GM19238 (cell line): Measurements from ENCODE around the gene ZSWIM1.
A peak's percentile ranks its signal among the peaks of the same experiment; 100 is the strongest.
"Not testable (repeated sequence)": the region's sequence is repeated elsewhere in the genome, so short reads cannot be mapped to it uniquely, and the experiment has no call there.

Source experiments
- DNase-seq: peaks from one replicate; pipeline ENCODE4 v3.0.0; 2011; ENCODE audit warnings: low spot score; ENCODE audit not compliant: insufficient read length

Gene ZSWIM1

DNA sequence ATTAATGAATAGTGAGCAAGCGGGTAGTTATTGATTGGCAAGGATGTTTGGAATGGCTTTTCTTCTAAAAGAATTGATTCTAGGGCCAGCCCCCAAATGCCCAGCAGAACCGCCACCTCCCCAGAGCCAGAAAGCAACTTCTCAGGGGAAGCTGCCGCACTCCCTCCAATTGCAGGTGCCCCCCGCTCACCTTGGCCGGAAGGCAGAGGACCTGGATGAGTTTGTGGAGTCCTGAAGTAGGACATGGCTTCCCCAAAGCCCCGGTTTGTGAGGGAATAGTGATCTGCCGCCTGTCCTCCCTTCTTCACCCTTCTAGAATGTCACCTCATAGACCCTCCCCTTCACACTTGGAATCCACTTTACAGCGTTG is 6.3 kb downstream of the ZSWIM1 start, which contains the start of gene SPATA25:
Gene SPATA25 (minus strand): TSS at position 277 of the 370 bp plus-strand sequence. CDS start 32 bp downstream, at position 245.
- DNase-seq, result no peak

DNA sequence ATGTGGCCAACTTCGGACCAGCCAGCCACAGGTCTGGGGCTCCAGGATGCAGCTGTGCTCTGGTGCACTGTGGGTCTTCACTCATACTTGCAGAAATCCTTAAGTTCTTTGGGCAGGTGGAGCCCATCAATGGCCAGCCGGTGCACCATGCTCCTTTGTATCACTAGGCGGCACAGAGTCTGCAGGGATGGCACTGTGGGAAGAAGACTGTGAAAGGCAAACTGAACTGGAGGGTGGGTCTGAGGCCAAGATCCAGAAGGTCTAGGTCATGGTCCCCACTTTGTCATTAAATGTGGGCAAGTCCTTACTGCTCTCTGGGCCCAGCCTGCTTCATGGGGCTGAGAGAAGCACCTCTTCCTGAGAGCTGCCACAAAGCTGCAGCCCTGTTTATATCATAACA is 7.7 kb downstream of the ZSWIM1 start:
- no peak for DNase-seq

DNA sequence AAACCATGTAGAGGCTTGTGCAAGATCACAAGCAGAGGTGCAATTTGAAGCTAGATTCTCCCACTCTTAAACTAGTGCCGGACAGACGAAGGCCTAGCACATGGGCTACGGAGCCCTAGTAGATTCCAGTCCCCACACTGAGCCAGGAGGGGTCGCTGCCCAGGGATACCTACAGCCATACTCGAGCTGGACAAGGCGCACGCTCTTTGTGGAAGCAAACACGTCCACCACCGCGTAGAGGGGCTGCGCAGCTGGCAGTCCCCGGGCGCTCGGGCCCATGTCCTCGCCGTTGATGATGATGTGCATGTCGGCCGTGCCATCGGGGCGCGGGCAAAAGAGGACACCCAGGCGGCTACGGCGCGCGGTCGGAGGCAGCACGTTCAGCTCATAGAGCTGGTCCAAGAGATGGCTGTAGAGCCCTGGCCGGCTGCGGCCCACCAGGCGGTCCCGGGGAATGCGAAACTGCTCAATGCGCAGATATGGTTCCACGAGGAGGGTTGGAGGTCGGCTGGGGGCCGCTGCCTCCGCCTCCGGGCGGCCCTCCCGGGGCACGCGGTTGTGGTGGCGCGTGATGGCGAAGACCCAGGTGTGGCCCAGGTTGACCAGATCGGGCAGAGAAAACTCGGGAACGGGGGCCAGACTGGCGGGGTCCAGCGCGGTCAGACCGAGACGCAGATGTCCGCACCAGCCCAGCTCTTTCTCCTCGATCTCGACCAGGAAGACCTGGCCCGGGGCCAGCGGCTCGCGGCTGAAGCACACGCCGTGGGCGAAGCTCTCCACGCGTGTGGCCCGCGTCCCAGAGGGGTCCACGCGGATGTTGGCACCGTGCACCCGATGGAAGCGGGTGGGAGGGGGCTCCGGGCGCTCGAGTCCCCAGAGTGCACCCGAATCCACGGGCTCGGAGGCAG is 9.3 kb downstream of the ZSWIM1 start:
- peak; percentile 36 for DNase-seq

DNA sequence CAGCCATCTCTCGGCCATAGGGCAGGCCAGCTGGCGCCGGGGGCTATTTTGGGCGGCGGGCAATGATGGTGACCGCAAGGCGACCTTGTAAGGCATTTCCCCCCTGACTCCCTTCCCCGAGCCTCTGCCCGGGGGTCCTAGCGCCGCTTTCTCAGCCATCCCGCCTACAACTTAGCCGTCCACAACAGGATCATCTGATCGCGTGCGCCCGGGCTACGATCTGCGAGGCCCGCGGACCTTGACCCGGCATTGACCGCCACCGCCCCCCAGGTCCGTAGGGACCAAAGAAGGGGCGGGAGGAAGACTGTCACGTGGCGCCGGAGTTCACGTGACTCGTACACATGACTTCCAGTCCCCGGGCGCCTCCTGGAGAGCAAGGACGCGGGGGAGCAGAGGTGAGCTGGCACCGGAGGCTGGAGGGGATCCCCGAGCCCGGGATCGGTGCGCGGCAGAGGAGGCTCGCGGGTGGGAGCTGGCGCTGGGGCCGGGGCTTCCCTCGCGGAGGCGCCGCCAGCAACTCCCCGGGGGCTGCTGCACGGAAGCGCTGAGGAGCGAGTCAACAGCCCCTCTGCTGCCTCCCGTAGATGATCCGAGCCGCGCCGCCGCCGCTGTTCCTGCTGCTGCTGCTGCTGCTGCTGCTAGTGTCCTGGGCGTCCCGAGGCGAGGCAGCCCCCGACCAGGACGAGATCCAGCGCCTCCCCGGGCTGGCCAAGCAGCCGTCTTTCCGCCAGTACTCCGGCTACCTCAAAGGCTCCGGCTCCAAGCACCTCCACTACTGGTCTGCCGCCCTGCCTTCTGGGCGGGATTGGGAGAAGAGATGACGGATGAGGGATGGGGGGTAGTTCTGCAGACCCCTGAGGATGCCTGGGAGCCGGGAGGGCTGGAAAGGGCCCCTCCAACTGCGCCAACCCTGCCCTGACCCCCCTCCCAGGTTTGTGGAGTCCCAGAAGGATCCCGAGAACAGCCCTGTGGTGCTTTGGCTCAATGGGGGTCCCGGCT is 10.3 kb downstream of the ZSWIM1 start, which contains the start of the genes CTSA and NEURL2:
Gene CTSA (plus strand): TSS at position 351 of the 999 bp plus-strand sequence. CDS start 234 bp downstream, at position 585.
Gene NEURL2 (minus strand): TSS at position 224 of the 999 bp plus-strand sequence. CDS start 217 bp downstream, at position 7.
- peak; percentile 98 for DNase-seq

DNA sequence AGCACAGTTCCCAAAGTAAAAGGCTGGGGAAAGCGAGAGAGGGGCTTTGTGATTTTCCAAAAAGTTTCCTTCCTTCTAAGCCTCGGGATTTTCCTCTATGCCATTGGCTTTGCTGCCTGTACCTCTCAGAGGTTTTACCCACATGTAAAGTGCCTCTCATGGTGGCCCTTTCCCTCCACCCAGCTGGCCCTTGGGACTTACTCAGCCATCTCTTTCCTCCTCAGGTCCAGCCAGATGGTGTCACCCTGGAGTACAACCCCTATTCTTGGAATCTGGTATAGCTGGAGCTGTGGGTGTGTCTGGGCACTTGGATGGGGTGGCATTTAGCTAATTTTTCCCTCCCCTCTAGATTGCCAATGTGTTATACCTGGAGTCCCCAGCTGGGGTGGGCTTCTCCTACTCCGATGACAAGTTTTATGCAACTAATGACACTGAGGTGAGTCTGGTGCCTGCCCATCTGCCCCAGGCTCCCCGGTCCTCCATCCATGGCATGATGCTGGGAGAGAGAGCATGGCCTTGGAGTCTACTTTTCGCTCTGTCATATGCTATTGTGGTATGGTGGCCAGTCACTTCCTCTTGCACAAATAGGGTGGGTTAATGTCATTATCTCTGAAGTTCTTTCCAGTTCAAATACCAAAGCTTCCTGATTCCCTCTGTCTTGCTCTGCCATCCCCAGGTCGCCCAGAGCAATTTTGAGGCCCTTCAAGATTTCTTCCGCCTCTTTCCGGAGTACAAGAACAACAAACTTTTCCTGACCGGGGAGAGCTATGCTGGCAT is 11.2 kb downstream of the ZSWIM1 start:
- no peak for DNase-seq

DNA sequence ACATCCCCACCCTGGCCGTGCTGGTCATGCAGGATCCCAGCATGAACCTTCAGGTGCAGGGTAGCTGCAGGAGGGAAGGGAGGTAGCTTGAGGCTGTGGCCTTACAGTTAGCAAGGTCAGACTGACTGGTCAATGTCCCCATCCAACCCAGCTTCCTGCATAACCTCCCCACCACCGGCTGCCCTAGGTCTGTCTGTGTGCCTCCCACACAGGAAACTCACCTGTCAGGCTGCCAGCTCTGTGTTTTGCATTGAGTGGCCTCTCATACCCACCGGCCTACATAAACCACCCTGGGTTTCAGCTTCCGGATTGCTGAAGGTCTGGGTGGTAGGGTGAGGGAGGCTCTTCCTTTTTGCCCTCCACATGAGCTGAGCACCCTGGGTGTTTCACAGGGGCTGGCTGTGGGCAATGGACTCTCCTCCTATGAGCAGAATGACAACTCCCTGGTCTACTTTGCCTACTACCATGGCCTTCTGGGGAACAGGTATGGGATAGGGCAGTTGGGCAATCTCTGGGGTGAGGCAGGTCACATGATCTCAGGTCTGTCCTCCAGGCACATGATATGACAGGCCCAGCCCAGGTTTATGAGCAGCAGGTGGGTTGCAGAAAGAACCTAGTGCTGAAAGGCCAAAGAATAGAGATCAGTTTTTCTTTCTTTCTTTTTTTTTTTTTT is 11.9 kb downstream of the ZSWIM1 start:
- DNase-seq, result no peak

DNA sequence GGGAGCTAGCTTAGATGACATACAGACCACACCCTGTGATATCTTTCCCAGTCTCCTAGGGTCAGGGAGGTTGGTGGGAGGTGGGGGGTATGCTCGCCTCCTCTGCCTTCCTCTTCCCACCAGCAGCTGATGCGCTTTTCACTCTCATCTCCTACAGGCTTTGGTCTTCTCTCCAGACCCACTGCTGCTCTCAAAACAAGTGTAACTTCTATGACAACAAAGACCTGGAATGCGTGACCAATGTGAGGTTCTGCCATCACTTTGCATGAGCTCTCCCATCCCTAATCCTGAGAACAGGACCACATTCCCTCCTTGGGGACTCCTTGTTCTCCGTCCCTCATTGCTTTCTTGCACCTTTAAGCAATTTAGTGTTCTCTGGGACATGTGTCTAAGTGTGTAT is 12.8 kb downstream of the ZSWIM1 start:
- no peak for DNase-seq

DNA sequence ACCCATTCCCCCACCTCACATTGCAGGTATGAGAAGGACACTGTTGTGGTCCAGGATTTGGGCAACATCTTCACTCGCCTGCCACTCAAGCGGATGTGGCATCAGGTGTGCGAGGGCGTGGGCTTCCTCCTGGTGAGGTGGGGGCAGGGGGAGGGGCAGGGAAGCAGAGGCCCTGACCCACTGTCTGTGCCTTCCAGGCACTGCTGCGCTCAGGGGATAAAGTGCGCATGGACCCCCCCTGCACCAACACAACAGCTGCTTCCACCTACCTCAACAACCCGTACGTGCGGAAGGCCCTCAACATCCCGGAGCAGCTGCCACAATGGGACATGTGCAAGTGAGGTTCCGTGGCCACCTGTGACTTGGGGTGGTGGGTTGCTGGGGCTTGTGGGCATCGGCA is 13.8 kb downstream of the ZSWIM1 start:
- DNase-seq, result no peak

DNA sequence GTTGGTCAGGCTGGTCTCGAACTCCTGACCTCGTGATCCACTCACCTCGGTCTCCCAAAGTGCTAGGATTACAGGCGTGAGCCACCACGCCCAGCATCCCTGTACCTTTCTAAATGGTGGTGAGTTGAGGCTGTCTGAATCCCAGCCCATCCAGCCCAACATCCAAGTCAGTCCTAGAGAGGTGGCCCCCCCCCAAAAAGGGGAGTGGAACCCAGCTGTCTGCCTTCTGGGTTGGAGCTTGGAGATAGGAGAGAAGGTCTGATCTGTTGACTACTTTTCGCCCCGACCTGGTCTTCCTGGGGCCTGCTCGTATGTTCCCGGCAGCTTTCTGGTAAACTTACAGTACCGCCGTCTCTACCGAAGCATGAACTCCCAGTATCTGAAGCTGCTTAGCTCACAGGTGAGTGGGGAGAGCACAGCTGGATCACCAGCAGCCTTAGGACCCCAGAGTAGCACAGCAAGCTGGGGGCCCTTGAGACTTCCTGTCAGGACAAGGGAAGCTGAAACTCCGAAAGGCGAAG is 15.7 kb downstream of the ZSWIM1 start:
- DNase-seq, result no peak

DNA sequence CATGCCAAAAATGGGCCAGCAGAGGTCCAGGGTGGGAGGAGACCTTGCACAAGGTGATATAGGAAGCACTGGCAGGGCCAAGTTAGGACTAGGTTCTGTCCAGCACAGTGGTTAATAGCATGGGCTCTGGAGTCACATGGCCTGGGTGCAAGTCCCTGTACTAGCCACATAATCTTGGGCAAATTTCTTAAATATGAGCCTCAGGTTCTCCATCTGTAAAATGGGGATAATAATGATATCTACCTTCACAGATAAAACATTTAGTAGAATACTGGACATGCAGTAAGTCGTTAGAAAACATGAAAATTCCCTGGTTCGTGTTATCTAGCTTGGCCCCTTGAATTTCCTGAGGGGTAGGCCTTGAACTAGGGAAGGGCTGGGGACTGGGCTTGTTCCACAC is 16.3 kb downstream of the ZSWIM1 start:
- DNase-seq, result no peak

DNA sequence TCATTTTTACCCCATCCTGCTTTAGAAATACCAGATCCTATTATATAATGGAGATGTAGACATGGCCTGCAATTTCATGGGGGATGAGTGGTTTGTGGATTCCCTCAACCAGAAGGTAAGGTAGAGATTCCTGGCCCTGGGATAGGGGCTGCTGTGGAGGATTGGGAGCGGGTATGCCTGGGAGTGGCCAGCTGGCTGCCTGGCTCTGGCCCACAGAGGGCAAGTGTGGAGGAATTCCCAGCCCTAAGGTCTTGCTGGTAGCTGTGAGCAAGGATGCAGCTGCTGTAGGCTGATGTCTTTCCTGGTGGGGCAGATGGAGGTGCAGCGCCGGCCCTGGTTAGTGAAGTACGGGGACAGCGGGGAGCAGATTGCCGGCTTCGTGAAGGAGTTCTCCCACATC is 16.7 kb downstream of the ZSWIM1 start:
- no peak for DNase-seq

DNA sequence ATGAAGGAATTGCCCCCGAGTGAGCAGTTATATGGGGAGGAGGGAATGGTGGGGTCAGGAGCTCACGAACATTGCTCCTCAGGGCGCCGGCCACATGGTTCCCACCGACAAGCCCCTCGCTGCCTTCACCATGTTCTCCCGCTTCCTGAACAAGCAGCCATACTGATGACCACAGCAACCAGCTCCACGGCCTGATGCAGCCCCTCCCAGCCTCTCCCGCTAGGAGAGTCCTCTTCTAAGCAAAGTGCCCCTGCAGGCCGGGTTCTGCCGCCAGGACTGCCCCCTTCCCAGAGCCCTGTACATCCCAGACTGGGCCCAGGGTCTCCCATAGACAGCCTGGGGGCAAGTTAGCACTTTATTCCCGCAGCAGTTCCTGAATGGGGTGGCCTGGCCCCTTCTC is 17.3 kb downstream of the ZSWIM1 start:
- DNase-seq, result no peak

DNA sequence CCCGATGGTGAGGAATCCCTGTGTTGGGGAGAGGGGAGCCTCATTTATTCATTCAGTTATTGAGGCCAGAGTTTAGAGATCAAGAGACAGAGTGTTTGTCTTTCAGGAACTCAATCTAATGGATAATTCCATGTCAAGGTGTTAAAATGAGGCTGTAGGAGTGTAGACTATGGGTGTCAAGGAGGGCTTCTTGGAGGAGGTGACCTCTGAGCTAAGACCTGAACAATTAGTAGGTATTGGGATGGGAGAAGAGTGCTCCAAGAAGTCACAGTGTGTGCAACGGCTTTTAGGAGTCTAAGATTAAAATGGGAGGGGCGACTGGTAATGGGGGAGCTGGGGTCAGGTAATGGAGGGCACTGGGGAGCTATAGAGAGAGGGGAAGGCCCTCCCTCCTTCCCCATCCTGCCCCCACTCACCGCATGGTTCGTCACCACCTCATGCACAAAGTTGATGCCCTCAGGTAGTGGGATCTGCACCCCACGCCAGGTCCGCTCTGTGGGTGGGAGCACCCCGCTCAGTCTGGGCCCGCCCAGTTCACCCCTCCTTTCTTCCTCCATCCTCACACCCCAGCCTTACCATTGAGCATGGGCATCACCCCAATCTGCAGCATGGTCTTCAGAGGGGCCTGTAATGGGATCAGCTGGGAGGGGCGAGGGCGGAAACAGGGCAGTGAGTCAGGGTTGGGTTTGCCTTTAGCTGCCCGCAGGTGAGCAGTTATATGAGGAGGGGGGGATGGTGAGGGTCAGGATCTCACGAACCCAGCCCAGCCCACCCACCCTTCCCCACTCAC is 18.2 kb downstream of the ZSWIM1 start:
- no peak for DNase-seq

DNA sequence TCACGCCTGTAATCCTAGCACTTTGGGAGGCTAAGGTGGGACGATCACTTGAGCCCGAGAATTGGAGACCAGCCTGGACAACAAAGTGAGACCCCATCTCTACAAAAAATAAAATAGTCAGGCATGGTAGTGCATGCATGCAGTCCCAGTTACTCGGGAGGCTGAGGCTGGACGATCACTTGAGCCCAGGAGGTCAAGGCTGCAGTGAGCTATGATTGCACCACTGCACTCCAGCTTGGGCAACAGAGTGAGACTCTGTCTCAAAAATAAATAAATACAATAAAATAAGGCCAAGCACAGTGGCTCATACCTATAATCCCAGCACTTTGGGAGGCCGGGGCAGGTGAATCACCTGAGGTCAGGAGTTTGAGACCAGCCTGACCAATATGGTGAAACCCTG is 20.3 kb downstream of the ZSWIM1 start:
- DNase-seq, result not testable (repeated sequence)

DNA sequence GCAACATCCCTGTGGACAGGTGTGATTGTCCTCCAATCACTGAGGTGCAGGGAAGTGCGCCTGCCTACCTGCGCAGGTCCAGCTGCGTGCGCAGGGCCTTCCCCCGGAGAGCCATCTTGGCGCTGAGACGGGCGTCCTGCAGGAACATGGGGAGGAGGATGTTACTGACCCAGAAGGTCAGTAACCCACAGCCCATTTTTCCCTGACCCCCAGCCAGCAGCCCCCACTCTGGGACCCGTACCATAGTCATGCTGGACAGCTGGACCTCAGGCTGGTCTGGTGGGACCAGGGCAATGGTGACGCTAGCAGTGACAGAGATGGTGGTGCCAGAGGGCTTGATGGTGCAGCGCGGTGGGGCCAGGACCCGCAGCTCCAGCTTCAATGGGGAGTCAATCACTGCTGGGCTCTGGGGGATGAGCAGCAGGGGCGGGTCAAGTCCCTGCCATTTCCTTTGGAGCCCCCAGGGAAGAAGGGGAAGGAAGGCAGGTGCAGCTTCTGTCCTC is 21.2 kb downstream of the ZSWIM1 start:
- no peak for DNase-seq

DNA sequence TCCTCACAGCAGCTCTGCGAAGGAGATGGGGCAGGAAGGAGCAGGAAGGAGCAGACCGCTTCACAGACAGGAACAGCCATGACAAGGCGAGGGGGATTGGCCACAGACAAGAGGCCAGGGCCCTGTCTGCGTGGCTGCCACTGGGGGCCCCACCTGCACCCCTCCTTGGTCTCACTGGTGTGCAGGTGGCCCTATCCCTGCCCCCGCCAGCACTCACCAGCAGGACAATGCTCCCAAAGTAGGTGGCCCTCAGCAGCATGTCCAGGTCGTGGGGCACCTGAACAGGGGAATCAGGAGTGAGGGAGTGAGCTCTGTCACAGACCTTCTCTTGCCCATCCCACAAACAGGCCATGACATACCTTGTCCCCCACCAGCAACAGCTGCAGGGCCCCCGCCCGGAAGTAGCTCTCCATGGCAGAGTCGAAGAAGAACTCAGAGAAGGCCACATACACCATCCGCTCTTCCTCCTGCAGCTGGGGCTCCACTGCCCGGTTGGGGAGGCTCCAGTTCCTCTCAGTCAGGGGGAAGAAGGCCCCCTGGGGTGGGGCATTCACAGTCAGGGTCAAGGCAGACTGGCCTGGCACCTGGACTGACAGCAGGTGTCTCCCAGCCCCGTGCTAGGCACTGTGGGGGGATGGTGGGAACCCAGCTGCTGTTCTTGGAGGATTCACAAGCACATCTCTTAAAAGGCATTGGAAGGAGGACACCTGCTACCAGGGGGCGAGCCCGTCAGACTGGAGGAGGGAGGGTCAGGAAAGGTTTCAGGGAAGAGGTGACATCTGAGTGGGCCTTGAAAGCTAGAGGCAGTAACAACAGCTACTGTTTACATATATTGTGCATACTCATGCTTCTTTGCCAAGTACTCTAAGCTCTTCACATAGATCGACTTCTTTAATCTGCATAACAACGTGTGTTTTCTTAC is 23.8 kb downstream of the ZSWIM1 start:
- DNase-seq, result no peak

DNA sequence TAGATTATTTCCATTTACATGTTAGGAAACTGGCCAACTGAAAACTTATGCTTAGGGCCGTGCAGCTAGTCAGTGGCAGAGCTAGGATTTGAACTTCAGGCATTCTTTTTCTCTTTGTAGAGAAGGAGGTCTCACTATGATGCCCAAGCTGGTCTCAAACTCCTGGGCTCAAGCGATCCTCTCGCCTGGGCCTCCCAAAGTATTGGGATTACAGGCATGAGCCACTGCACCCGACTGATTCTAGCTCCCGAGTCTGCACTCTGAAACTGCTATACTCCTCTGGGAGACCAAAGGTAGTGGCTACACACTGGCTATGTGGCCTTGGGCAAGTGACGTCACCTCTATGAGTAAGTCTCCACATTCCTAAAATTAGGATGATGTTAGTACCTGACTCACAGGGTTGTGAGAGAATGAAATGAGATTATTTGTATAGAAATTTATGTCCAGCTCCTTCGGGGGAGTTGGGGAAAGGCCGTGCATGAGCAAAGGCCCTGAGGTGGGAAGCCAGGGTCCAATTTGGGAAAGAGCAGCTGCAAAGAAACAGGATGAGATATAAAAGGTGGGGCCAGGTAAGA is 24.6 kb downstream of the ZSWIM1 start:
- DNase-seq, result no peak
